Glutamatergic neuron (in vitro differentiated cells): Measurements from ENCODE around the gene ZNF607. TPM values are rescaled to one million over a fixed set of nuclear protein-coding genes. Genes with fewer than 3 reads are reported as not detected.
A peak's percentile ranks its signal among the peaks of the same experiment; 100 is the strongest.

Source experiments
- DNase-seq: peaks from one replicate; pipeline ENCODE4 v3.0.0; 2022
- H3K27ac Mint-ChIP-seq: one replicate; pipeline ENCODE4 v1.8.0; 2020; ENCODE audit warnings: mild to moderate bottlenecking, mixed read lengths, inconsistent platforms; ENCODE audit not compliant: unreplicated experiment
- H3K27me3 Mint-ChIP-seq: one replicate; pipeline ENCODE4 v1.8.0; 2020; ENCODE audit warnings: mild to moderate bottlenecking, moderate library complexity, mixed read lengths, inconsistent platforms; ENCODE audit not compliant: unreplicated experiment
- H3K36me3 Mint-ChIP-seq: one replicate; pipeline ENCODE4 v1.8.0; 2020; ENCODE audit warnings: mild to moderate bottlenecking, mixed read lengths, inconsistent platforms; ENCODE audit not compliant: unreplicated experiment
- H3K4me1 Mint-ChIP-seq: one replicate; pipeline ENCODE4 v1.8.0; 2020; ENCODE audit warnings: mild to moderate bottlenecking, low read depth, mixed read lengths, inconsistent platforms; ENCODE audit not compliant: unreplicated experiment
- H3K4me3 Mint-ChIP-seq: one replicate; pipeline ENCODE4 v1.8.0; 2020; ENCODE audit warnings: mild to moderate bottlenecking, mixed read lengths, inconsistent platforms; ENCODE audit not compliant: unreplicated experiment
- H3K9me3 Mint-ChIP-seq: one replicate; pipeline ENCODE4 v1.8.0; 2020; ENCODE audit warnings: mild to moderate bottlenecking, moderate library complexity, mixed read lengths, inconsistent platforms; ENCODE audit not compliant: unreplicated experiment
- total RNA-seq: library from RNA; stranded (reverse); fragmentation: NEBNext Ultra II Directional; extraction: Animal tissue kit (Norgen Biotek cat#: 25700); gene quantifications from one replicate; pipeline ENCODE4 v1.2.1, GENCODE V29; 2021; ENCODE audit not compliant: unreplicated experiment
- TF ChIP-seq, protein P1 (sequence below): fragments of 200-600 bp; sonication (generic); IDR thresholded peaks from one replicate; pipeline ENCODE4 v1.5.0; 2021; ENCODE audit not compliant: partially characterized antibody, unreplicated experiment

The ZNF607 gene
- total RNA-seq, 1 donor from 2014 or later, result 12.7 TPM

DNA sequence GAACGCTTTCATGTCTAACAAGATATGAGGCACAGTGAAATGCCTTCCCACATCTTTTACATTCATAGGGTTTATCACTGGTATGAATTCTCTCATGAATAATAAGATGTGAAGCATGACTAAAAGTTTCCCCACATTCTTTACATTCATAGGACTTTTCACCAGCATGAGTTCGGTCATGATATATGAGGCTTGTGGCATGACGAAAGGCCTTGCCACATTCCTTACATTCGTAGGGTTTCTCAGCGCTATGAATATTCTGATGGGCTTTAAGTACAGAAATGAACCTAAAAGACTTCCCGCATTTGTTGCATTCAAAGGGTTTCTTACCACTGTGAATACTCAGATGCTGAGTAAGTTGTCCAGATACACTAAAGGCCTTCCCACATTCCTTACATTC, 21.3 kb downstream of the ZNF607 start:
- TF ChIP-seq, protein P1, sequence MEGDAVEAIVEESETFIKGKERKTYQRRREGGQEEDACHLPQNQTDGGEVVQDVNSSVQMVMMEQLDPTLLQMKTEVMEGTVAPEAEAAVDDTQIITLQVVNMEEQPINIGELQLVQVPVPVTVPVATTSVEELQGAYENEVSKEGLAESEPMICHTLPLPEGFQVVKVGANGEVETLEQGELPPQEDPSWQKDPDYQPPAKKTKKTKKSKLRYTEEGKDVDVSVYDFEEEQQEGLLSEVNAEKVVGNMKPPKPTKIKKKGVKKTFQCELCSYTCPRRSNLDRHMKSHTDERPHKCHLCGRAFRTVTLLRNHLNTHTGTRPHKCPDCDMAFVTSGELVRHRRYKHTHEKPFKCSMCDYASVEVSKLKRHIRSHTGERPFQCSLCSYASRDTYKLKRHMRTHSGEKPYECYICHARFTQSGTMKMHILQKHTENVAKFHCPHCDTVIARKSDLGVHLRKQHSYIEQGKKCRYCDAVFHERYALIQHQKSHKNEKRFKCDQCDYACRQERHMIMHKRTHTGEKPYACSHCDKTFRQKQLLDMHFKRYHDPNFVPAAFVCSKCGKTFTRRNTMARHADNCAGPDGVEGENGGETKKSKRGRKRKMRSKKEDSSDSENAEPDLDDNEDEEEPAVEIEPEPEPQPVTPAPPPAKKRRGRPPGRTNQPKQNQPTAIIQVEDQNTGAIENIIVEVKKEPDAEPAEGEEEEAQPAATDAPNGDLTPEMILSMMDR, result no peak
- Mint-ChIP-seq H3K36me3 (peaks cover 34% of the 10 kb centered on the region), H3K9me3 (peaks cover 2% of the 10 kb centered on the region), H3K4me1 (no peaks in the 10 kb centered on the region), H3K27ac (no peak overlapping the region), H3K27me3 (no peaks in the 10 kb centered on the region), H3K4me3 (no peak overlapping the region)
- no peak for DNase-seq

DNA sequence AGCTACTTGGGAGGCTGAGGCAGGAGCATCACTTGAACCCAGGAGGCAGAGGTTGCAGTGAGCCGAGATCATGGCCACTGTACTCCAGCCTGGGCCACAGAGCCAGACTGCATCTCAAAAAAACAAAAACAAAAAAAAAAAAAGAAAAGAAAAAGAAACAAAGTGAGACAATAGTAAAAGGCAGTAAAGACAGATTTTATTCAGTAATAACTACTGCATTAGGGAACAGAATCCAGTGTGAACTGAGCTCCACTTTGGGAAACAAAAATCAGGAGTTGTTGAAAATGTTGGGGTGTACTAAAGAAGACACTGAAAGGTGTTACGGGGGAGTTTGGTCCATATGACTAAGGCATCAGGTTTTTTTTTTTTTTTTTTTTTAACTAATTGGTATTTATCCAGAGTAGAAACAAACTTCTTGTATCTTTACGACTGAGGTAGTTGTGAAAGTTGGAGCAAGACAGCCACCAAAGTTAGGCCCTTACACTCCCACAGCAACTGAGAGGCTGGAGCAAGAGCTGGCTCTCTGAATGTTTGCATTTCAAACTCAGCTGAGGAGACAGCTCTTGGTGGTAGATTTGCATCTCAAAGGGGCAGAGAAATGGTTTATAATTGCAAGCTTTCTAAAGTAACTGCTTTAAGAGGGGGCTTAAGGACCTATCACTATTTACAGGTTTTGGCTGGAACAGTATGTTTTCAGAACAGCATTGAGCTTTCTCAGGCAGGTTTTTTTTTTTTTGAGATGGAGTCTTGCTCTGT, 24.2 kb downstream of the ZNF607 start:
- no peak overlapping the region for H3K27ac Mint-ChIP-seq
- peaks cover 1% of the 10 kb centered on the region for H3K4me1 Mint-ChIP-seq
- no peak for DNase-seq
- H3K36me3 Mint-ChIP-seq, result peaks cover 28% of the 10 kb centered on the region
- H3K9me3 Mint-ChIP-seq, result peaks cover 2% of the 10 kb centered on the region
- peaks cover 3% of the 10 kb centered on the region for H3K27me3 Mint-ChIP-seq
- TF ChIP-seq, protein P1, result no peak
- no peak overlapping the region for H3K4me3 Mint-ChIP-seq

DNA sequence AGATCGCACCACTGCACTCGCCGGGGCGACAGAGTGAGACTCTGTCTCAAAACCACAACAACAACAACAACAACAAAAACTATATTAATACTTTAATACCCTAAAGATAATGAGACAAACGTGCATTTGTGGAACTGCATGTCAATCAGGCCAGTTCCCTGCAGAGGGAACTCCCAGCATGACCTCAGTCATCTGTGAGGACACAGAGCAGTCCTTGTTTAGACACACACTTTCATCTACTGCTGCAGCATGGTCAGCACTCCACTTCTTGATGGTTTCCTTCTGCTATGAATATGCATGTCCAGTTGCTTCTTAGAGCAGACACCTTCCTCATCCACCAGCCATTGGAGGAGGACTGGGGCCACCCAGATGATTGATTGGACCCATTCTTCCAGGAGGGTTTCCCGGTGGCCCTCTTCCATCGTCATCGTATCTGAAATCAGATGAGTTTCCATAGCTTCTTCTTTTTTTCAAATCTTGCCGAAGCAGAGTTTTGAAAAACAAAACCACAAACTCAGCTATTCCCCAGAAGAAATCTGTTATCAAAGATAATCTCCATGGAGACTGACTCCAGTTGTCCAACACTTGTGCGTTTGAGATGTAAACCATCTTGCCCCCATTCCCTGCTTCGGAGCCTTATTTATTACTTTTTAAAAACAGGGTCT, 26.5 kb downstream of the ZNF607 start:
- peaks cover 15% of the 10 kb centered on the region for H3K36me3 Mint-ChIP-seq
- TF ChIP-seq, protein P1, result no peak
- H3K27ac Mint-ChIP-seq, result no peak overlapping the region
- peaks cover 3% of the 10 kb centered on the region for H3K27me3 Mint-ChIP-seq
- DNase-seq, result no peak
- H3K9me3 Mint-ChIP-seq, result peaks cover 2% of the 10 kb centered on the region
- peak overlapping the region; percentile 20 for H3K4me3 Mint-ChIP-seq
- peaks cover 1% of the 10 kb centered on the region for H3K4me1 Mint-ChIP-seq

DNA sequence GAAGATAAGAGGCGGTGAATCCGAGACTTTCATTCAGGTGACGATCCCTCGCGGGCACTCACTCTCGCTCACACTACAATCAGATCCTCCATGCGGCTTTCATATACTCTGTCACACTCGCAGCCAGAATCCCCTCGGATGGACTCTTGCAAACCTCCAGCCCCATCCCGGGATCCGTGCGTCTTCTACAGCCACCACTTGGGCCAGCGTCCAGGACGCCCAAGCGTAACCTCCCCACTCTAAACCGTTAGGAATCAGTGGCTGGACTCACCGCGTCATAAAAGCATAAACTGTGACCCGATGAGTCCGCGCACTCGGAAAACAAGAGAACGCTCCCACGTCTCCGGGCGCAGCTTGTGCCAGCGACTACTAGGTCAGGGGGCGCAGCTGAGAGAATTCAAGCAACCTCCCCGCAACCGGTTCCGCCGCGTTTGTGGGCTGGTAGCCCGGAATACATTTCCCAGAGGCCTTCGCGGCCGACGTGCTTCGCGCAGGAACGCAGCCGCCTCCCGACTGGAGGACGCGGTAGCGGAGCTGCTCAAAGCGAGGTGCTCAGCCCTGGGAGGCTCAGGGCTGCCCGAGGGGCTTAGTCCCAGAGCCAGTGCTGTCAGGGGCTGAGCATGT, 27.6 kb downstream of the ZNF607 start:
- TF ChIP-seq, protein P1, result no peak
- H3K27ac Mint-ChIP-seq, result peak overlapping the region; percentile 96
- peaks cover 3% of the 10 kb centered on the region for H3K27me3 Mint-ChIP-seq

DNA sequence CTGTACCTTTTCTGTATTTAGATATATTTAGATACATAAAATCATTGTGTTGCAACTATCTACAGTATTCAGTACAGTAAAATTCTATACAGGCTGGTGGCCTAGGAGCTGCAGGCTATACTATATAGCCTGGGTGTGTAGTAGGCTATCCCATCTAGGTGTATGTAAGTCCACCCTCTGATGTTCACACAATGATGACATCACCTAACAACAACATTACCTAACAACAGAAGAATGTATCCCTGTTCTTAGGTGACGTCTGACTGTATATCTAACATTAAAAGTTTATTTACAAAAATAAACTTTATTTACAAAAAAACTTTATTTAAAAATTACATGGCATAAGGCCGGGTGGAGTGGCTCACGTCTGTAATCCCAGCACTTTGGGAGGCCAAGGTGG, 36.0 kb downstream of the ZNF607 start:
- no peak for DNase-seq
- Mint-ChIP-seq H3K27me3 (no peaks in the 10 kb centered on the region), H3K4me1 (no peaks in the 10 kb centered on the region), H3K9me3 (peaks cover 16% of the 10 kb centered on the region), H3K27ac (no peak overlapping the region), H3K36me3 (peaks cover 30% of the 10 kb centered on the region), H3K4me3 (no peak overlapping the region)
- TF ChIP-seq, protein P1, result no peak

More for the DNA sequence above, 27.6 kb downstream of the ZNF607 start:
- Mint-ChIP-seq H3K4me1 (peaks cover 1% of the 10 kb centered on the region), H3K9me3 (peaks cover 6% of the 10 kb centered on the region), H3K36me3 (peaks cover 19% of the 10 kb centered on the region), H3K4me3 (peak overlapping the region; percentile 99)
- DNase-seq, result peak; percentile 89
